Measurements from ENCODE around the gene ARHGAP12.

Gene ARHGAP12

GRCh38 chr10:31822616-31823318 lies 105.9 kb downstream of the ARHGAP12 start:
- DNase-seq (ENCODE audit: low read depth in 2 of 2) = no peak
- no peak overlapping the region for H3K4me3 ChIP-seq (replicated peaks in 1 of 2; ENCODE audit: low read depth in 2 of 2, low read length in 2 of 2)
- TF ChIP-seq, protein P1, sequence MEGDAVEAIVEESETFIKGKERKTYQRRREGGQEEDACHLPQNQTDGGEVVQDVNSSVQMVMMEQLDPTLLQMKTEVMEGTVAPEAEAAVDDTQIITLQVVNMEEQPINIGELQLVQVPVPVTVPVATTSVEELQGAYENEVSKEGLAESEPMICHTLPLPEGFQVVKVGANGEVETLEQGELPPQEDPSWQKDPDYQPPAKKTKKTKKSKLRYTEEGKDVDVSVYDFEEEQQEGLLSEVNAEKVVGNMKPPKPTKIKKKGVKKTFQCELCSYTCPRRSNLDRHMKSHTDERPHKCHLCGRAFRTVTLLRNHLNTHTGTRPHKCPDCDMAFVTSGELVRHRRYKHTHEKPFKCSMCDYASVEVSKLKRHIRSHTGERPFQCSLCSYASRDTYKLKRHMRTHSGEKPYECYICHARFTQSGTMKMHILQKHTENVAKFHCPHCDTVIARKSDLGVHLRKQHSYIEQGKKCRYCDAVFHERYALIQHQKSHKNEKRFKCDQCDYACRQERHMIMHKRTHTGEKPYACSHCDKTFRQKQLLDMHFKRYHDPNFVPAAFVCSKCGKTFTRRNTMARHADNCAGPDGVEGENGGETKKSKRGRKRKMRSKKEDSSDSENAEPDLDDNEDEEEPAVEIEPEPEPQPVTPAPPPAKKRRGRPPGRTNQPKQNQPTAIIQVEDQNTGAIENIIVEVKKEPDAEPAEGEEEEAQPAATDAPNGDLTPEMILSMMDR (IDR thresholded peaks at IDR 0.05; ENCODE audit: low read depth, low read length) = no peak

GRCh38 chr10:31822150-31822549 lies 106.5 kb downstream of the ARHGAP12 start:
- DNase-seq (ENCODE audit: low read depth in 2 of 2) = peak in 1 of 2 donors; percentile 19
- no peak overlapping the region for H3K4me3 ChIP-seq (replicated peaks in 1 of 2; ENCODE audit: low read depth in 2 of 2, low read length in 2 of 2)
- TF ChIP-seq, protein P1 (IDR thresholded peaks at IDR 0.05; ENCODE audit: low read depth, low read length) = no peak

DNA sequence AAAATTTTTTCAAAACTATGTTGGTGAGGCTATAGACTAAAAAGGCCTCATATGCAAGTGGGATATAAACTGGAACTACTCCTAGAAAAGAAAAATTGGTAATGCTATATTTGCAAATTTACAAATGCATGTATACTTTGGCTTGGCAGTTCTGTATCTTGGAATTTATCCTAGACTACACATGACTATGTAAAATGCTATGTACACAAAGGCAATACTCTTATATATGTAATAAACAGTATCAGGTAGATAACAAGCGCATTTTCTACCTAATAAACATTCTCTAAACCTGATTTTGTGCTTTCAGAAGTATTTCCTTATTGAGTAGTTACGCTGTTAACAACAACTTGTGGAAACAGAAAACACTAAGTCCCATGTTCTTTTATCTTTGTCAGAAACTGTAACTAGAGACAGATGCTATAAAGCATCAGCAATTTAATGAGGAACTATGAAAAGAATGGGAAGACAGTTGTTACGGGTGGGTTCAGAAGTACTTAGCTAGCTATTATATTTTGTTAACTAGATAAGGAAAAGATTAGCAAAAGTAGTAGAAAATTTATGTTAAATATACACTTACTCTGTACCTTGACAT lies 107.8 kb downstream of the ARHGAP12 start:
- TF ChIP-seq, protein P1 (IDR thresholded peaks at IDR 0.05; ENCODE audit: low read depth, low read length) = no peak
- no peak for DNase-seq (ENCODE audit: low read depth in 2 of 2)
- no peak overlapping the region for H3K4me3 ChIP-seq (replicated peaks in 1 of 2; ENCODE audit: low read depth in 2 of 2, low read length in 2 of 2)

- TF ChIP-seq, protein P1 (IDR thresholded peaks at IDR 0.05; ENCODE audit: low read depth, low read length) = no peak
- H3K4me3 ChIP-seq (replicated peaks in 1 of 2; ENCODE audit: low read depth in 2 of 2, low read length in 2 of 2) = no peak overlapping the region
- no peak for DNase-seq (ENCODE audit: low read depth in 2 of 2)
Measured at GRCh38 chr10:31820096-31820495, 108.5 kb downstream of the ARHGAP12 start.

GRCh38 chr10:31819391-31819820 lies 109.2 kb downstream of the ARHGAP12 start:
- no peak overlapping the region for H3K4me3 ChIP-seq (replicated peaks in 1 of 2; ENCODE audit: low read depth in 2 of 2, low read length in 2 of 2)
- peak; percentile 28 to 81 for DNase-seq (ENCODE audit: low read depth in 2 of 2)

GRCh38 chr10:31816318-31816717 lies 112.3 kb downstream of the ARHGAP12 start:
- peak; percentile 34 to 74 for DNase-seq (ENCODE audit: low read depth in 2 of 2)
- H3K4me3 ChIP-seq (replicated peaks in 1 of 2; ENCODE audit: low read depth in 2 of 2, low read length in 2 of 2) = no peak overlapping the region
- TF ChIP-seq, protein P1 (IDR thresholded peaks at IDR 0.05; ENCODE audit: low read depth, low read length) = no peak

More at GRCh38 chr10:31819391-31819820, 109.2 kb downstream of the ARHGAP12 start:
- TF ChIP-seq, protein P1 (IDR thresholded peaks at IDR 0.05; ENCODE audit: low read depth, low read length) = no peak

Measured in cardiac fibroblast (primary cell).